IMR-90 (cell line): ENCODE data around the gene IL11. TPM values are rescaled to one million over a fixed set of nuclear protein-coding genes. Genes with fewer than 3 reads are reported as not detected.
A peak's percentile ranks its signal among the peaks of the same experiment; 100 is the strongest.

ENCODE experiments used
- ATAC-seq: fragments of 200-7000 bp; cut with Tn5 transposase; 2 replicates; pipeline ENCODE4 v1.9.1; 2020; ENCODE audit warnings: low read depth, mild to moderate bottlenecking, moderate library complexity
- BruUV-seq: library from RNA; stranded (reverse); fragments of 400-500 nt; replicated peaks from 2 replicates; lab custom pipeline; 2021; lab: Mats Ljungman, UMichigan
- CTCF ChIA-PET: fragments of 300-600 bp; formaldehyde crosslinking; extraction: SDS; loops from one replicate; lab custom pipeline; 2021; ENCODE audit warnings: antibody characterized with exemption; lab: Yijun Ruan, JAX
- POLR2A ChIA-PET: fragments of 300-600 bp; sonication (Branson Sonifier 250); formaldehyde crosslinking; loops from one replicate; lab custom pipeline; 2022; ENCODE audit warnings: antibody characterized with exemption; ENCODE audit not compliant: unreplicated experiment; lab: Charles Lee
- DNase-seq: peaks from one replicate; pipeline ENCODE4 v3.0.0; 2013
- H2AFZ ChIP-seq: replicated peaks from 2 replicates; pipeline ENCODE3; 2013; ENCODE audit warnings: low read length, mild to moderate bottlenecking; ENCODE audit not compliant: poor library complexity
- H2AK5ac ChIP-seq: 2 replicates; pipeline ENCODE4 v1.6.1; 2013; ENCODE audit warnings: low read depth, low read length, inconsistent platforms
- H2AK9ac ChIP-seq: replicated peaks from 2 replicates; pipeline ENCODE3; 2013; ENCODE audit warnings: mild to moderate bottlenecking, low read depth, low read length, moderate library complexity; ENCODE audit not compliant: poor library complexity
- H2BK120ac ChIP-seq: 2 replicates; pipeline ENCODE4 v1.6.1; 2013; ENCODE audit warnings: low read depth, low read length, inconsistent platforms
- H2BK15ac ChIP-seq: 3 replicates; pipeline ENCODE4 v1.6.1; 2013; ENCODE audit warnings: low read depth, low read length, inconsistent platforms
- H2BK20ac ChIP-seq: 2 replicates; pipeline ENCODE4 v1.6.1; 2013; ENCODE audit warnings: low read depth, mild to moderate bottlenecking, inconsistent platforms, low read length, moderate library complexity
- H2BK5ac ChIP-seq: 2 replicates; pipeline ENCODE4 v1.6.1; 2013; ENCODE audit warnings: mild to moderate bottlenecking, low read depth, low read length, inconsistent platforms; ENCODE audit not compliant: poor library complexity, severe bottlenecking
- H3K14ac ChIP-seq: replicated peaks from 2 replicates; pipeline ENCODE4 v1.6.1; 2013; ENCODE audit warnings: low read depth, low read length, inconsistent platforms
- H3K18ac ChIP-seq: 2 replicates; pipeline ENCODE4 v1.6.1; 2013; ENCODE audit warnings: low read depth, low read length, control low read depth
- H3K23ac ChIP-seq: 2 replicates; pipeline ENCODE4 v1.6.1; 2013; ENCODE audit warnings: low read depth, low read length, inconsistent platforms
- H3K27ac ChIP-seq: 2 replicates; pipeline ENCODE4 v1.5.1; 2013; ENCODE audit warnings: mild to moderate bottlenecking, control low read depth, low read length; ENCODE audit not compliant: insufficient read depth
- H3K27me3 ChIP-seq: 2 replicates; pipeline ENCODE4 v1.6.1; 2013; ENCODE audit warnings: low read length; ENCODE audit not compliant: control insufficient read depth, insufficient read depth
- H3K36me3 ChIP-seq: 2 replicates; pipeline ENCODE4 v1.6.1; 2013; ENCODE audit warnings: low read length, mixed read lengths; ENCODE audit not compliant: control insufficient read depth, insufficient read depth
- H3K4ac ChIP-seq: 2 replicates; pipeline ENCODE4 v1.6.1; 2013; ENCODE audit warnings: low read depth, low read length, inconsistent platforms
- H3K4me1 ChIP-seq: 2 replicates; pipeline ENCODE4 v1.6.1; 2013; ENCODE audit warnings: low read length, mixed read lengths; ENCODE audit not compliant: control insufficient read depth, insufficient read depth
- H3K4me2 ChIP-seq: 2 replicates; pipeline ENCODE4 v1.6.1; 2013; ENCODE audit warnings: low read depth, mild to moderate bottlenecking, control low read depth, low read length, moderate library complexity
- H3K4me3 ChIP-seq: 2 replicates; pipeline ENCODE4 v1.5.1; 2013; ENCODE audit warnings: low read depth, mild to moderate bottlenecking, control low read depth, low read length, moderate library complexity; ENCODE audit not compliant: insufficient read depth
- H3K56ac ChIP-seq: 2 replicates; pipeline ENCODE4 v1.6.1; 2013; ENCODE audit warnings: low read length, inconsistent platforms; ENCODE audit not compliant: insufficient read depth; ENCODE audit errors: extremely low read depth
- H3K79me1 ChIP-seq, 2 experiments: 2 replicates each; pipeline ENCODE4 v1.6.1; 2013; ENCODE audit warnings: low read length in 2 of 2, inconsistent platforms in 1 of 2, low read depth in 1 of 2
- H3K9ac ChIP-seq: 2 replicates; pipeline ENCODE4 v1.6.1; 2013; ENCODE audit warnings: low read depth, low read length, control low read depth
- H3K9me1 ChIP-seq: 2 replicates; pipeline ENCODE4 v1.6.1; 2013; ENCODE audit warnings: low read length, inconsistent platforms; ENCODE audit not compliant: insufficient read depth
- H3K9me3 ChIP-seq: 2 replicates; pipeline ENCODE4 v1.6.1; 2013; ENCODE audit warnings: low read length; ENCODE audit not compliant: control insufficient read depth, insufficient read depth
- H4K20me1 ChIP-seq: 2 replicates; pipeline ENCODE4 v1.6.1; 2013; ENCODE audit warnings: low read length, inconsistent platforms; ENCODE audit not compliant: insufficient read depth
- H4K5ac ChIP-seq: 2 replicates; pipeline ENCODE4 v1.6.1; 2013; ENCODE audit warnings: mild to moderate bottlenecking, low read depth, low read length, control low read depth
- H4K8ac ChIP-seq, 2 experiments: 2 replicates each; pipeline ENCODE4 v1.6.1; 2013; ENCODE audit warnings: low read depth in 2 of 2, low read length in 2 of 2, control low read depth in 1 of 2, inconsistent platforms in 1 of 2
- H4K91ac ChIP-seq: 2 replicates; pipeline ENCODE4 v1.6.1; 2013; ENCODE audit warnings: low read depth, low read length, inconsistent platforms; ENCODE audit not compliant: insufficient read depth
- BHLHE40 ChIP-seq: fragments of 150-350 bp; IDR thresholded peaks from 2 replicates; pipeline ENCODE4 v1.6.1; 2016; ENCODE audit warnings: mild to moderate bottlenecking, low read depth, low read length
- CEBPB ChIP-seq: IDR thresholded peaks from 2 replicates; pipeline ENCODE4 v1.6.1; 2012; ENCODE audit warnings: low read depth, low read length, improper control_type of control experiment
- FOS ChIP-seq: fragments of 150-350 bp; IDR thresholded peaks from 2 replicates; pipeline ENCODE4 v1.6.1; 2016; ENCODE audit warnings: low read depth, low read length
- MAZ ChIP-seq: IDR thresholded peaks from 2 replicates; pipeline ENCODE4 v1.6.1; 2012; ENCODE audit warnings: low read depth, mild to moderate bottlenecking, low read length, improper control_type of control experiment, moderate library complexity, borderline replicate concordance
- RAD21 ChIP-seq: IDR thresholded peaks from 2 replicates; pipeline ENCODE4 v1.6.1; 2012; ENCODE audit warnings: low read length, improper control_type of control experiment
- RCOR1 ChIP-seq: IDR thresholded peaks from 2 replicates; pipeline ENCODE4 v1.6.1; 2012; ENCODE audit warnings: mild to moderate bottlenecking, low read length, improper control_type of control experiment; ENCODE audit not compliant: insufficient replicate concordance
- RFX5 ChIP-seq: IDR thresholded peaks from 2 replicates; pipeline ENCODE4 v1.8.0; 2012; ENCODE audit warnings: low read depth, mild to moderate bottlenecking, low read length, moderate library complexity
- SMC3 ChIP-seq: fragments of 150-350 bp; IDR thresholded peaks from 2 replicates; pipeline ENCODE4 v1.6.1; 2016; ENCODE audit warnings: low read depth, mild to moderate bottlenecking, antibody characterized with exemption, low read length, moderate library complexity
- WGBS, 2 experiments: methylation state at CpG; one replicate each; pipeline versions ENCODE4 v1.1.5 to v1.1.7; 2013; ENCODE audit warnings: missing lambda C conversion rate in 2 of 2; ENCODE audit not compliant: insufficient read length in 1 of 2; ENCODE audit errors: extremely low coverage in 2 of 2; 5-methylcytosine and 5-hydroxymethylcytosine counted together
- dilution Hi-C: fragments of 300-500 bp; cut with HindIII; formaldehyde crosslinking; loops from one replicate; pipeline ENCODE4 v1.14.3; 2018; ENCODE audit warnings: low sequenced_read_pairs; ENCODE audit not compliant: unreplicated experiment
- in situ Hi-C: fragments of 300-500 bp; cut with MboI; formaldehyde crosslinking; loops from 3 replicates; pipeline ENCODE4 v1.14.3; 2019; ENCODE audit warnings: low sequenced_read_pairs, inconsistent platforms, mixed read lengths
- intact Hi-C: fragments of 100-400 bp; cut with micrococcal nuclease; formaldehyde crosslinking; loops from 2 replicates; pipeline ENCODE4 v1.10.0; 2022
- polyA plus RNA-seq, 3 experiments: library from polyadenylated mRNA; depleted of rRNA; stranded (reverse); fragments of >200 nt; gene quantifications; 2 replicates each; pipeline ENCODE4 v1.2.3, GENCODE V29; 2012; ENCODE audit warnings: low replicate concordance in 1 of 3
- total RNA-seq: library from RNA; depleted of rRNA; stranded (reverse); fragments of >200 nt; gene quantifications from 2 replicates; pipeline ENCODE4 v1.2.3, GENCODE V29; 2012
- TF ChIP-seq, protein P1 (sequence below): fragments of 150-350 bp; IDR thresholded peaks from 2 replicates; pipeline ENCODE4 v1.6.1; 2017; ENCODE audit warnings: mild to moderate bottlenecking, antibody characterized with exemption, low read length, low read depth
- TF ChIP-seq, protein P2 (sequence below): conservative IDR thresholded peaks from 2 replicates; pipeline ENCODE4 v1.5.1; 2012; ENCODE audit warnings: mild to moderate bottlenecking, low read depth, low read length, improper control_type of control experiment
- TF ChIP-seq, protein P3 (sequence below): fragments of 150-350 bp; IDR thresholded peaks from 2 replicates; pipeline ENCODE4 v1.6.1; 2016; ENCODE audit warnings: low read depth, mild to moderate bottlenecking, low read length, moderate library complexity, borderline replicate concordance

The IL11 gene
- total and polyA plus RNA-seq, 2 of the 4 experiments (the other 2 are of a cell fraction) = 14.3 to 33.6 TPM

DNA sequence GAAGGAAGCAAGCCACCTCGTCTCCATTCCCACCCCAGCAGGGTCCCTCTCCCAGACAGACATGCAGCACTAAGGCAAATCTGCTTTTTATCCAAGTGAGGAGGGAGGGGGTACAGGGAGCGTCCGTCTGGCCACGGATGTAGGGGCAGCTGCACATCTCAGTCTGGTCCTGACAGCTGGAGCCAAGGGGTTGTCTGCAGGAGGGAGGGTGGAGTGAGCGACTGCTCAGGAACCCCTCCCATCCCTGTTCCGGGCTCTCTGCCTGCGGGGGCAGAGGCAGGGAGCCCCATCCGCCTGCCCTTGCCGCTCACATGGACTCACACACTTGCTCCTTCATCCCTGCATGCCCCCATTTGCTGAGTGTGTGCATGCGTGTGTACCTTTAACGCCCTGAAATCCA is 8.9 kb upstream of the IL11 start:
- no peak for ATAC-seq
- Histone ChIP-seq H2AK9ac (peak overlapping the region; percentile 33), H2BK15ac (no peak overlapping the region), H2BK5ac (no peak overlapping the region), H4K91ac (peak overlapping the region; percentile 4; the same call in 1 of the 2 replicates), H3K36me3 (no peaks in the 10 kb centered on the region), H3K9me1 (peaks cover 7% of the 10 kb centered on the region; the same call in 1 of the 2 replicates), H3K14ac (no peak overlapping the region), H3K9me3 (no peaks in the 10 kb centered on the region), H4K20me1 (no peaks in the 10 kb centered on the region), H2AFZ (no peak overlapping the region), H4K8ac (no peak overlapping the region), H3K4me3 (no peak overlapping the region), H3K4me2 (no peak overlapping the region), H3K56ac (no peak overlapping the region), H2BK20ac (no peak overlapping the region), H3K9ac (no peak overlapping the region), H3K23ac (no peak overlapping the region), H3K4me1 (peaks cover 11% of the 10 kb centered on the region), H2AK5ac (peak overlapping the region; percentile 51), H3K18ac (no peak overlapping the region), H3K79me1 (peaks cover 5 to 9% of the 10 kb centered on the region in 2 experiments; a peak in 3 of 4 replicates), H4K5ac (no peak overlapping the region), H2BK120ac (peak overlapping the region; percentile 23; the same call in 1 of the 2 replicates), H3K27me3 (no peaks in the 10 kb centered on the region), H3K4ac (0 out of 2 replicates have a peak overlapping the region, but pooled peaks have one; percentile 35), H3K27ac (no peak overlapping the region)
- ChIA-PET CTCF (no interaction called here), POLR2A (no interaction called here)
- no peak for DNase-seq
- dilution Hi-C loops (no loop called here), intact Hi-C loops (no loop called here), in situ Hi-C loops (no loop called here)
- TF ChIP-seq FOS (no peak), BHLHE40 (no peak), SMC3 (no peak), RAD21 (no peak), RFX5 (no peak), MAZ (no peak), RCOR1 (no peak), CEBPB (no peak)
- TF ChIP-seq, protein P1, sequence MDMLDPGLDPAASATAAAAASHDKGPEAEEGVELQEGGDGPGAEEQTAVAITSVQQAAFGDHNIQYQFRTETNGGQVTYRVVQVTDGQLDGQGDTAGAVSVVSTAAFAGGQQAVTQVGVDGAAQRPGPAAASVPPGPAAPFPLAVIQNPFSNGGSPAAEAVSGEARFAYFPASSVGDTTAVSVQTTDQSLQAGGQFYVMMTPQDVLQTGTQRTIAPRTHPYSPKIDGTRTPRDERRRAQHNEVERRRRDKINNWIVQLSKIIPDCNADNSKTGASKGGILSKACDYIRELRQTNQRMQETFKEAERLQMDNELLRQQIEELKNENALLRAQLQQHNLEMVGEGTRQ = no peak
- TF ChIP-seq, protein P2, sequence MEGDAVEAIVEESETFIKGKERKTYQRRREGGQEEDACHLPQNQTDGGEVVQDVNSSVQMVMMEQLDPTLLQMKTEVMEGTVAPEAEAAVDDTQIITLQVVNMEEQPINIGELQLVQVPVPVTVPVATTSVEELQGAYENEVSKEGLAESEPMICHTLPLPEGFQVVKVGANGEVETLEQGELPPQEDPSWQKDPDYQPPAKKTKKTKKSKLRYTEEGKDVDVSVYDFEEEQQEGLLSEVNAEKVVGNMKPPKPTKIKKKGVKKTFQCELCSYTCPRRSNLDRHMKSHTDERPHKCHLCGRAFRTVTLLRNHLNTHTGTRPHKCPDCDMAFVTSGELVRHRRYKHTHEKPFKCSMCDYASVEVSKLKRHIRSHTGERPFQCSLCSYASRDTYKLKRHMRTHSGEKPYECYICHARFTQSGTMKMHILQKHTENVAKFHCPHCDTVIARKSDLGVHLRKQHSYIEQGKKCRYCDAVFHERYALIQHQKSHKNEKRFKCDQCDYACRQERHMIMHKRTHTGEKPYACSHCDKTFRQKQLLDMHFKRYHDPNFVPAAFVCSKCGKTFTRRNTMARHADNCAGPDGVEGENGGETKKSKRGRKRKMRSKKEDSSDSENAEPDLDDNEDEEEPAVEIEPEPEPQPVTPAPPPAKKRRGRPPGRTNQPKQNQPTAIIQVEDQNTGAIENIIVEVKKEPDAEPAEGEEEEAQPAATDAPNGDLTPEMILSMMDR = no peak
- TF ChIP-seq, protein P3, sequence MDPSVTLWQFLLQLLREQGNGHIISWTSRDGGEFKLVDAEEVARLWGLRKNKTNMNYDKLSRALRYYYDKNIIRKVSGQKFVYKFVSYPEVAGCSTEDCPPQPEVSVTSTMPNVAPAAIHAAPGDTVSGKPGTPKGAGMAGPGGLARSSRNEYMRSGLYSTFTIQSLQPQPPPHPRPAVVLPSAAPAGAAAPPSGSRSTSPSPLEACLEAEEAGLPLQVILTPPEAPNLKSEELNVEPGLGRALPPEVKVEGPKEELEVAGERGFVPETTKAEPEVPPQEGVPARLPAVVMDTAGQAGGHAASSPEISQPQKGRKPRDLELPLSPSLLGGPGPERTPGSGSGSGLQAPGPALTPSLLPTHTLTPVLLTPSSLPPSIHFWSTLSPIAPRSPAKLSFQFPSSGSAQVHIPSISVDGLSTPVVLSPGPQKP = no peak
- 80% methylated on average over 3 of the region's 11 CpGs; no CpG with 5 or more reads in 1 of the 2 experiments for WGBS, 2 experiments
- no TSS peak for BruUV-seq
